NCI-H524 (cell line): ENCODE measurements around the gene SH3BGR.

Experiments
- DNase-seq, 2 experiments: peaks; one replicate each; lab custom pipeline; 2025; lab: John Stamatoyannopoulos, UW

The SH3BGR gene

GRCh38 chr21:39546522-39546921 lies 94.8 kb downstream of the SH3BGR start:
- no peak for DNase-seq

GRCh38 chr21:39552856-39553255 lies 101.1 kb downstream of the SH3BGR start:
- no peak for DNase-seq

- DNase-seq, result no peak
Measured at GRCh38 chr21:39553331-39553730, 101.6 kb downstream of the SH3BGR start.

- peak; percentile 57 to 88 for DNase-seq
Measured at GRCh38 chr21:39555911-39556590, 104.3 kb downstream of the SH3BGR start.

- no peak for DNase-seq
Measured at GRCh38 chr21:39559511-39559910, 107.7 kb downstream of the SH3BGR start.

- DNase-seq, result no peak
Measured at GRCh38 chr21:39561140-39561539, 109.4 kb downstream of the SH3BGR start.

- DNase-seq, result peak; percentile 89 to 93
Measured at GRCh38 chr21:39562791-39563770, 111.3 kb downstream of the SH3BGR start.

- no peak for DNase-seq
Measured at GRCh38 chr21:39564200-39564599, 112.4 kb downstream of the SH3BGR start.
